Measurements from ENCODE around the gene TRAF7.

DNA sequence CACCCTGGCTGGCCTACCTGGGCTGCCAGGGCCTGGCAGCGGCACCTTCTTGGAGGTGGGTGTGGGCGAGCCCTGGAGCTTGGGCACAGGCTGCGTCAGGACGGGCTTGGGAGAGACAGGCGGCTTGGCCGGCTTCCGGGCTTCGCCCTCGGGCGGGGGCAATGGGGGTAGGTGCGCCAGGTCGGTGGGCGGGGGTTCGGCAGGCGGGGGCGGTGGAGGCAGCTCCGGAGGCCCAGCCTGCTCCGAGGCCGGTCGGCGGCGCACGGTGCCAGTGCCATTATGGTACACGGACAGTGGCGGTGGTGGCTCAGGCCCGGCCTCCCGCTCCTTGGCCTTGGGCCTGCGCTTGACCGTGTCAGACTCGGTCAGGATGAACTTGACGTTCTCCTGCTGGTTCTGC lies 24.0 kb downstream of the TRAF7 start:
- no peak for TF ChIP-seq CTCF (IDR thresholded peaks at IDR 0.05; ENCODE audit: low read depth, low read length)
- TF ChIP-seq EZH2phosphoT487 (IDR thresholded peaks at IDR 0.05; ENCODE audit: low read depth), result no peak

Data from OCI-LY3 (cell line).